Thyroid gland (tissue), 4 donors: ENCODE measurements around the gene FPR1. TPM values are rescaled to one million over a fixed set of nuclear protein-coding genes. Genes with fewer than 3 reads are reported as not detected.

Source experiments
- DNase-seq, 2 donors: peaks; one replicate each; pipeline ENCODE4 v3.0.0-alpha.2; 2019
- H3K27ac ChIP-seq, 3 donors: fragments of 200-600 bp; sonication (generic); 1 replicate in 2 of 3; 2 replicates in 1 of 3; pipeline ENCODE4 v1.5.1; 2016 to 2019; ENCODE audit warnings: mild to moderate bottlenecking in 1 of 3, moderate library complexity in 1 of 3
- H3K27me3 ChIP-seq: fragments of 200-600 bp; sonication (generic); one replicate; pipeline ENCODE4 v1.5.1; 2019
- H3K36me3 ChIP-seq, 2 donors: fragments of 200-600 bp; sonication (generic); one replicate each; pipeline ENCODE4 v1.5.1; 2016 to 2019
- H3K4me1 ChIP-seq, 2 donors: fragments of 200-600 bp; sonication (generic); one replicate each; pipeline ENCODE4 v1.5.1; 2017 to 2019
- H3K4me3 ChIP-seq, 3 donors: fragments of 200-600 bp; sonication (generic); replicated peaks in 1 of 3; 1 replicate in 2 of 3; 2 replicates in 1 of 3; pipeline ENCODE4 v1.5.1; 2016; ENCODE audit warnings: mild to moderate bottlenecking in 1 of 3
- H3K9me3 ChIP-seq: fragments of 200-600 bp; sonication (generic); one replicate; pipeline ENCODE4 v1.5.1; 2017
- CTCF ChIP-seq, 6 experiments: fragments of 200-600 bp in 3 of 6; fragments of 450-650 bp in 3 of 6; sonication (generic) in 3 of 6; IDR thresholded peaks; one replicate each; pipeline ENCODE4 v1.5.1; 2016 to 2019; ENCODE audit warnings: antibody characterized with exemption in 6 of 6, mild to moderate bottlenecking in 2 of 6, inconsistent platforms in 1 of 6, moderate library complexity in 1 of 6
- POLR2A ChIP-seq, 2 donors: fragments of 450-650 bp; IDR thresholded peaks; one replicate each; pipeline ENCODE4 v1.6.1; 2017; ENCODE audit warnings: antibody characterized with exemption in 2 of 2, mild to moderate bottlenecking in 2 of 2, moderate library complexity in 1 of 2
- WGBS, 2 donors: methylation state at CpG; one replicate each; pipeline ENCODE4 v1.1.5; 2017; 5-methylcytosine and 5-hydroxymethylcytosine counted together
- intact Hi-C: fragments of 100-400 bp; cut with DNase I; formaldehyde crosslinking; loops from one replicate; pipeline ENCODE4 v1.15.1; 2023
- total RNA-seq, 4 donors: library from RNA; depleted of rRNA; stranded (reverse); fragments of >200 nt; gene quantifications; one replicate each; pipeline ENCODE4 v1.2.3, GENCODE V29; 2016

Gene FPR1
- total RNA-seq, 4 donors from 2014 or later = 1.7 to 5.8 (median 3.3) TPM

- H3K4me1 ChIP-seq = peaks cover 4% of the 10 kb centered on the region in 2 donors
- H3K27me3 ChIP-seq = no peaks in the 10 kb centered on the region
- no peak overlapping the region for H3K27ac ChIP-seq
- H3K36me3 ChIP-seq = no peaks in the 10 kb centered on the region
- TF ChIP-seq POLR2A (IDR thresholded peaks at IDR 0.05) = no peak
- TF ChIP-seq CTCF (IDR thresholded peaks at IDR 0.05) = no peak
- no peak overlapping the region for H3K4me3 ChIP-seq
- WGBS, 2 donors = 50 to 65% methylated on average over 3 of the region's 3 CpGs
- DNase-seq = no peak
- no peaks in the 10 kb centered on the region for H3K9me3 ChIP-seq
- intact Hi-C loops = no loop called here
Measured at GRCh38 chr19:51798062-51798461, 46.4 kb upstream of the FPR1 start.

- no peak for DNase-seq
- intact Hi-C loops = no loop called here
- Histone ChIP-seq H3K27ac (no peak overlapping the region), H3K27me3 (no peaks in the 10 kb centered on the region), H3K36me3 (no peaks in the 10 kb centered on the region), H3K4me1 (peaks cover 4% of the 10 kb centered on the region in 2 donors), H3K9me3 (no peaks in the 10 kb centered on the region), H3K4me3 (no peak overlapping the region)
- TF ChIP-seq POLR2A (IDR thresholded peaks at IDR 0.05) = no peak
- TF ChIP-seq CTCF (IDR thresholded peaks at IDR 0.05) = no peak
- WGBS, 2 donors = 67 to 68% methylated on average over 5 of the region's 5 CpGs
Measured at GRCh38 chr19:51797480-51797879, 45.8 kb upstream of the FPR1 start.

GRCh38 chr19:51796195-51796679, 44.6 kb upstream of the FPR1 start:
- TF ChIP-seq POLR2A (IDR thresholded peaks at IDR 0.05) = no peak
- TF ChIP-seq CTCF (IDR thresholded peaks at IDR 0.05) = no peak
- Histone ChIP-seq H3K4me1 (peaks cover 4% of the 10 kb centered on the region in 2 donors), H3K36me3 (no peaks in the 10 kb centered on the region), H3K27ac (no peak overlapping the region), H3K4me3 (no peak overlapping the region), H3K9me3 (no peaks in the 10 kb centered on the region), H3K27me3 (no peaks in the 10 kb centered on the region)
- intact Hi-C loops = no loop called here
- DNase-seq = peak in 1 of 2 donors; percentile 15
- WGBS, 2 donors = 77 to 84% methylated on average over 8 of the region's 8 CpGs

- Histone ChIP-seq H3K4me3 (no peak within 1 kb of the TSS), H3K36me3 (no peaks in the 10 kb centered on the region), H3K9me3 (no peaks in the 10 kb centered on the region), H3K4me1 (peaks cover 4% of the 10 kb centered on the region in 2 donors), H3K27me3 (no peaks in the 10 kb centered on the region), H3K27ac (no peak within 1 kb of the TSS)
- 32 to 38% methylated on average over 2 of the region's 2 CpGs for WGBS, 2 donors
- intact Hi-C loops = no loop called here
- no peak for DNase-seq
- TF ChIP-seq CTCF (IDR thresholded peaks at IDR 0.05) = no peak
- no peak for TF ChIP-seq POLR2A (IDR thresholded peaks at IDR 0.05)
Measured at GRCh38 chr19:51794885-51795490, 43.3 kb upstream of the FPR1 start, which contains the start of gene FPR3. Gene FPR3 (plus strand): TSS chr19:51795157. CDS start chr19:51823749, 28,592 bp downstream.

- TF ChIP-seq CTCF (IDR thresholded peaks at IDR 0.05) (no peak), POLR2A (IDR thresholded peaks at IDR 0.05) (no peak)
- no peak for DNase-seq
- Histone ChIP-seq H3K4me3 (no peak overlapping the region), H3K27me3 (no peaks in the 10 kb centered on the region), H3K4me1 (no peaks in the 10 kb centered on the region), H3K9me3 (no peaks in the 10 kb centered on the region), H3K27ac (no peak overlapping the region), H3K36me3 (no peaks in the 10 kb centered on the region)
- intact Hi-C loops = no loop called here
- WGBS, 2 donors = 86 to 89% methylated on average over 2 of the region's 2 CpGs
Measured at GRCh38 chr19:51793994-51794393, 42.3 kb upstream of the FPR1 start.
